SKM-1 treated with dmso at 0.1 percent for 144 hours (cell line): ENCODE measurements around the gene CFAP100.

Experiments used
- DNase-seq: peaks from one replicate; lab custom pipeline; 2025; ENCODE audit not compliant: unreplicated experiment; lab: John Stamatoyannopoulos, UW

CFAP100 gene

GRCh38 chr3:126456766-126457388 is 62.2 kb downstream of the CFAP100 start:
- DNase-seq = no peak

GRCh38 chr3:126459111-126459762 is 64.5 kb downstream of the CFAP100 start:
- no peak for DNase-seq

- DNase-seq = no peak
Observed at GRCh38 chr3:126459763-126460127, 65.0 kb downstream of the CFAP100 start.

- no peak for DNase-seq
Observed at GRCh38 chr3:126460381-126460780, 65.7 kb downstream of the CFAP100 start.

GRCh38 chr3:126461450-126462070 is 66.9 kb downstream of the CFAP100 start:
- DNase-seq = no peak

- DNase-seq = no peak
Observed at GRCh38 chr3:126463521-126463920, 68.8 kb downstream of the CFAP100 start.

GRCh38 chr3:126464093-126464492 is 69.4 kb downstream of the CFAP100 start:
- no peak for DNase-seq

GRCh38 chr3:126464494-126464893 is 69.8 kb downstream of the CFAP100 start:
- peak; percentile 26 for DNase-seq

- no peak for DNase-seq
Observed at GRCh38 chr3:126464997-126465396, 70.3 kb downstream of the CFAP100 start.

GRCh38 chr3:126465928-126466544 is 71.3 kb downstream of the CFAP100 start:
- DNase-seq = no peak

GRCh38 chr3:126466886-126467610 is 72.3 kb downstream of the CFAP100 start:
- no peak for DNase-seq

GRCh38 chr3:126467611-126467955 is 72.9 kb downstream of the CFAP100 start:
- no peak for DNase-seq

- peak; percentile 24 for DNase-seq
Observed at GRCh38 chr3:126468028-126468891, 73.6 kb downstream of the CFAP100 start.

- no peak for DNase-seq
Observed at GRCh38 chr3:126469479-126469878, 74.8 kb downstream of the CFAP100 start.

GRCh38 chr3:126472277-126473006 is 77.7 kb downstream of the CFAP100 start:
- peak; percentile 99 for DNase-seq

GRCh38 chr3:126473292-126474168 is 78.8 kb downstream of the CFAP100 start:
- peak; percentile 35 for DNase-seq

- no peak for DNase-seq
Observed at GRCh38 chr3:126474498-126475412, 80.0 kb downstream of the CFAP100 start.
